ENCODE measurements around the gene CPEB3. TPM values are rescaled to one million over a fixed set of nuclear protein-coding genes. Genes with fewer than 3 reads are reported as not detected.

The CPEB3 gene
- total RNA-seq, 2 experiments from 2014 or later = 1.2 to 1.3 TPM

- ChIA-PET CTCF (no interaction called here), POLR2A (interaction anchor here (0.6 kb wide), 1 partner anchor 34 kb away, joined by 3 read pairs; no protein-coding TSS in a partner anchor)
- no peak for TF ChIP-seq CTCF (IDR thresholded peaks at IDR 0.05)
- no peak overlapping the region for H3K4me3 Mint-ChIP-seq
- Histone ChIP-seq H3K9me3 (ENCODE audit: control insufficient read depth in 1 of 2, insufficient read depth in 1 of 2, low read length in 2 of 2) (no peaks in the 10 kb centered on the region), H3K36me3 (ENCODE audit: insufficient read depth, low read length) (peaks cover 4% of the 10 kb centered on the region), H3K27ac (ENCODE audit: low read depth in 1 of 2, low read length in 2 of 2) (no peak overlapping the region), H3K4me1 (ENCODE audit: insufficient read depth, low read length) (no peaks in the 10 kb centered on the region), H3K27me3 (ENCODE audit: control insufficient read depth in 1 of 2, insufficient read depth in 2 of 2, low read length in 2 of 2) (no peaks in the 10 kb centered on the region), H3K4me3 (ENCODE audit: low read length) (no peak overlapping the region)
- ATAC-seq (ENCODE audit: poor library complexity) (no peak), DNase-seq (no peak)
- H3K27ac Mint-ChIP-seq = no peak overlapping the region
- H3K4me1 Mint-ChIP-seq (ENCODE audit: low read depth) = no peaks in the 10 kb centered on the region
- H3K27me3 Mint-ChIP-seq = no peaks in the 10 kb centered on the region
- intact Hi-C loops (cut with DNase I, micrococcal nuclease) = no loop called here
- H3K9me3 Mint-ChIP-seq = no peaks in the 10 kb centered on the region
- peaks cover 29% of the 10 kb centered on the region for H3K36me3 Mint-ChIP-seq (ENCODE audit: low read depth)
Measured at GRCh38 chr10:92177546-92177945, 113.3 kb downstream of the CPEB3 start.

- Histone ChIP-seq H3K4me3 (ENCODE audit: low read length) (no peak overlapping the region), H3K27me3 (ENCODE audit: control insufficient read depth in 1 of 2, insufficient read depth in 2 of 2, low read length in 2 of 2) (no peaks in the 10 kb centered on the region), H3K27ac (ENCODE audit: low read depth in 1 of 2, low read length in 2 of 2) (no peak overlapping the region), H3K9me3 (ENCODE audit: control insufficient read depth in 1 of 2, insufficient read depth in 1 of 2, low read length in 2 of 2) (no peaks in the 10 kb centered on the region), H3K4me1 (ENCODE audit: insufficient read depth, low read length) (no peaks in the 10 kb centered on the region), H3K36me3 (ENCODE audit: insufficient read depth, low read length) (no peaks in the 10 kb centered on the region)
- Mint-ChIP-seq H3K4me1 (ENCODE audit: low read depth) (no peaks in the 10 kb centered on the region), H3K9me3 (no peaks in the 10 kb centered on the region), H3K27me3 (no peaks in the 10 kb centered on the region), H3K4me3 (no peak overlapping the region), H3K36me3 (ENCODE audit: low read depth) (peaks cover 26% of the 10 kb centered on the region), H3K27ac (no peak overlapping the region)
- ChIA-PET POLR2A (no interaction called here), CTCF (no interaction called here)
- intact Hi-C loops (cut with DNase I, micrococcal nuclease) = loop anchor here in 1 of 2 experiments (1.0 kb wide), 1 partner anchor 32 kb away; no protein-coding TSS in a partner anchor
- DNase-seq = no peak
- no peak for TF ChIP-seq CTCF (IDR thresholded peaks at IDR 0.05)
- no peak for ATAC-seq (ENCODE audit: poor library complexity)
Measured at GRCh38 chr10:92175164-92175563, 115.7 kb downstream of the CPEB3 start.

- Histone ChIP-seq H3K9me3 (ENCODE audit: control insufficient read depth in 1 of 2, insufficient read depth in 1 of 2, low read length in 2 of 2) (peaks cover 0 to 4% of the 10 kb centered on the region in 2 experiments), H3K4me1 (ENCODE audit: insufficient read depth, low read length) (no peaks in the 10 kb centered on the region), H3K27me3 (ENCODE audit: control insufficient read depth in 1 of 2, insufficient read depth in 2 of 2, low read length in 2 of 2) (no peaks in the 10 kb centered on the region), H3K27ac (ENCODE audit: low read depth in 1 of 2, low read length in 2 of 2) (no peak overlapping the region), H3K36me3 (ENCODE audit: insufficient read depth, low read length) (no peaks in the 10 kb centered on the region), H3K4me3 (ENCODE audit: low read length) (no peak overlapping the region)
- Mint-ChIP-seq H3K9me3 (peaks cover 5% of the 10 kb centered on the region), H3K4me1 (ENCODE audit: low read depth) (no peaks in the 10 kb centered on the region), H3K4me3 (no peak overlapping the region), H3K36me3 (ENCODE audit: low read depth) (peaks cover 25% of the 10 kb centered on the region), H3K27me3 (no peaks in the 10 kb centered on the region), H3K27ac (no peak overlapping the region)
- TF ChIP-seq CTCF (IDR thresholded peaks at IDR 0.05) = no peak
- POLR2A ChIA-PET = no interaction called here
- intact Hi-C loops (cut with DNase I, micrococcal nuclease) = no loop called here
- DNase-seq (no peak), ATAC-seq (ENCODE audit: poor library complexity) (no peak)
- CTCF ChIA-PET = interaction anchor here (1.1 kb wide), 1 partner anchor 12 kb away, joined by 3 read pairs; no protein-coding TSS in a partner anchor
Measured at GRCh38 chr10:92173996-92174395, 116.9 kb downstream of the CPEB3 start.
